ENCODE data around the gene TSC2. TPM values are rescaled to one million over a fixed set of nuclear protein-coding genes. Genes with fewer than 3 reads are reported as not detected.

The TSC2 gene
- polyA plus RNA-seq, 1 donor, result 85.9 TPM

DNA sequence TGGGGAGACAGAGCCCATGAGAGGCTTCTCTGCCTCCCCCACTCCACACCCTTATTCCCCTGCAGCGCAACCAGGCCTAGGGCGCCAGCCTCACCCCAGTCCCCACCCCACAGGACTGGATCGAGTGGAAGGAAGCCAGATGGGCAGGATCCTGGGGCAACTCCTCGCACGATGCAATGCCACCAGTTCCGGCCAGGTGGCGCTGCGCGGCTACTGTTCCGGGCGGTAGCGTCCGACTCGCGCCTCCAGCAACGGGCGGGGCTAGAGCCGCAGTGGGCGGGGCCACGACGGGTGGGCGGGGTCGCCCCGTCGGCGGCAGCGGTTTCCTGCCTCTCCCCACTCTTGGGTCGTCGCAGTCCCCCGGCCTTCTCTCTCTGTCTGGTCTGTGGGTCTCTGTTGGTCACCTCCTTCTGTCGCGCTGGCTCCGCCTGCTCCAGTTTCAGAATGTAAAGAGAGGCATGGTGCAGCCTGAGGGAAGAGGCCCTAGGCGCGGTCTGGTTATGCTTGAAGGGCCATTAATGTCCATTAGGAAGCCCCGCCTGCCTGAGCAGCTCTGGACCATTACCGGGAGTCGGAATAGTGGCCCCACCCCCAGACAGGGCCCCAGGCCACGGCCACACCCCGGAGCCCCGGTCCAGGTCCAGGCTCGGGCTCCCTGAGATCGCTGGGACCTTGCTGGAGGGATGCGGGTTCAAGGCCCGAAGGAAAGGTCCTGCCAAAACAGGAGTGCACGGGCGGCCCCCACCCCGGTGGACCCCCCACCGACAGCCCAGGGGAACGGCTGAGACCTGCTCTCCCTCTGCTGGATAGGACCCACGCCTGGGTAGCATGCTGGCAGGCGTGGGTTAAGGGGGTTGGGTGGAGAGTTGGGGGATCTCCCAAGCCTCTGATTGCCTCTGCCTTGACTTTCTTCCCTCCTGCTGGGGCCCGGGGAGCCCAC lies 24.4 kb upstream of the TSC2 start:
- no CpG with 5 or more reads among the region's 53 CpGs for WGBS (ENCODE audit: insufficient coverage, low lambda C conversion rate)
- peak; percentile 89 for DNase-seq
- peak overlapping the region; percentile 25 for H3K4me3 ChIP-seq (ENCODE audit: low read length)

DNA sequence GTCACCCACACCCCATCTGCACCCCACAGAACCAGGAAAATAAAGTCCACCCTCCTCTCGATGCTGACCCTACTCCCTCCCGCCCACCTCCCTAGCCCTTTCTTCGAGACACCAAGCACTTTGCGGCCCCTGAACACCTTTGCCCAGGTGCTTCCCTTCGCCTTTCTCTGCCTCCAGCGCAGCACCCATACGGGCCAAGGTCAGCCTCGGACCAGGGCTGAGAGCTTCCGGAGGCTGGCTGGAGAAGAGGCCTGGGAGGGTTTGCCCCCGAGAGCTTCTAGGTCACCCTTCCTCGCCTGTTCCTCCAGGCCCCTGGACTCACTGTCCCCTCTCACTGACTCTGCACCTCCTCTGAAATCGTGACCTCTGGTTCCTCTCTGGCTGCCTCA lies 23.8 kb upstream of the TSC2 start:
- WGBS (ENCODE audit: insufficient coverage, low lambda C conversion rate), result 80% methylated on average over 1 of the region's 12 CpGs
- peaks cover 4% of the 10 kb centered on the region for H3K9me3 ChIP-seq (ENCODE audit: control insufficient read depth, low read depth, low read length)
- peak overlapping the region; percentile 66 for H3K27ac ChIP-seq (ENCODE audit: low read length)
- no peak for DNase-seq
- H3K4me3 ChIP-seq (ENCODE audit: low read length), result no peak overlapping the region
- H3K36me3 ChIP-seq (ENCODE audit: control insufficient read depth, insufficient read depth, low read length), result no peaks in the 10 kb centered on the region
- peaks cover 45% of the 10 kb centered on the region for H3K27me3 ChIP-seq (ENCODE audit: control insufficient read depth, insufficient read depth, low read length)
- H3K4me1 ChIP-seq (ENCODE audit: control insufficient read depth, insufficient read depth, low read length), result peaks cover 34% of the 10 kb centered on the region

More for the DNA sequence above, 24.4 kb upstream of the TSC2 start:
- H3K4me1 ChIP-seq (ENCODE audit: control insufficient read depth, insufficient read depth, low read length), result peaks cover 34% of the 10 kb centered on the region
- H3K27me3 ChIP-seq (ENCODE audit: control insufficient read depth, insufficient read depth, low read length), result peaks cover 45% of the 10 kb centered on the region
- H3K27ac ChIP-seq (ENCODE audit: low read length), result peak overlapping the region; percentile 66
- H3K9me3 ChIP-seq (ENCODE audit: control insufficient read depth, low read depth, low read length), result peaks cover 4% of the 10 kb centered on the region
- no peaks in the 10 kb centered on the region for H3K36me3 ChIP-seq (ENCODE audit: control insufficient read depth, insufficient read depth, low read length)

DNA sequence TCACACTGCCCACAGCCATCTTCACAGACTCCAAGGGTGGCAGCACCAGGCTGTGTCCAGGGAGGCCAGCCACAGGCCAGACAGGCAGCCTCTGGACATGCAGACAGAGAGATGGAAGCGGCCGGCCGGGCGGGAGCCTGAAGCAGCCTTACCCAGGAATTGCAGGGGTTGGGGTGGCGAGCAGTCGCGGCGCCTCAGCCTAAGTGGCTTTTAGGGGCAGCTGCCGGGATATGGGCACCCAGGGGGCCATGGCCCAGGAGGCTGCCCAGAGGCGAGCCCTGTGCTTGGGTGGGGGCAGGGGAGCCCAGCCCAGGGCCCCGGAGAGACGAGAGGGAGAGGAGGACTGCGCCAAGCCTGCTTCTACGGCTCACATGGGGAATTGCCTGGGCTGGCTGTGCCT lies 22.5 kb upstream of the TSC2 start:
- Histone ChIP-seq H3K27me3 (ENCODE audit: control insufficient read depth, insufficient read depth, low read length) (peaks cover 35% of the 10 kb centered on the region), H3K27ac (ENCODE audit: low read length) (no peak overlapping the region), H3K4me3 (ENCODE audit: low read length) (no peak overlapping the region), H3K36me3 (ENCODE audit: control insufficient read depth, insufficient read depth, low read length) (peaks cover 4% of the 10 kb centered on the region), H3K4me1 (ENCODE audit: control insufficient read depth, insufficient read depth, low read length) (peaks cover 29% of the 10 kb centered on the region), H3K9me3 (ENCODE audit: control insufficient read depth, low read depth, low read length) (peaks cover under 1% of the 10 kb centered on the region)
- no peak for DNase-seq
- no CpG with 5 or more reads among the region's 14 CpGs for WGBS (ENCODE audit: insufficient coverage, low lambda C conversion rate)

DNA sequence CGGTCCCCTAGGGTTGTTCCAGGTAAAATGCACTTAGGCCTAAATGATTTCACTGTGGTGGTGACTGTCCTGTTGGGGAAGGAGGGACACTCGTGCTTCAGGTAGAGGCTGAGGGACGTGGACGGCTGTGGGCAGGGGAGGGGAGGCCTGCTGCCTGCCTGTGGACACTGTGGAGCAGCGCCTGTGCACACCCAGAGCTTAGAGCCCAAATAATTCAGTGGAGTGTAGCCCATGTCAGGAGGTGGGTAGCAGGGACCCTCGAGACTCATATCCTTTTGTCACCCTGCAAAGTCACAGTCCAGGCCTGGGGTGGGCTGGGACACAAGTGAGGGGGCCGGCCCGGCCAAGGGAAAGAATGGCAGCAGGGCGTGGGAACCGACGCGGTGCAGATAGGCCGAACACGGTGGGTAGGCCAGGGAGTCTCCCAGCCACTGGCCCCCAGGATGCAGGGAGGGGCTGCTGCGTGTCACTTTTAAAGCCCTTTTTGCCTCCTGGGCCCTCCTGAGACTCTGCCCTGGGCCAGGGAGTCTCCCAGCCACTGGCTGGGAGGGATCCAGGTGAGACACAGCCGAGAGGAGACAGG lies 21.8 kb upstream of the TSC2 start:
- WGBS (ENCODE audit: insufficient coverage, low lambda C conversion rate), result no CpG with 5 or more reads among the region's 16 CpGs
- no peak for DNase-seq
- Histone ChIP-seq H3K4me3 (ENCODE audit: low read length) (peak overlapping the region; percentile 30), H3K4me1 (ENCODE audit: control insufficient read depth, insufficient read depth, low read length) (peaks cover 22% of the 10 kb centered on the region), H3K9me3 (ENCODE audit: control insufficient read depth, low read depth, low read length) (no peaks in the 10 kb centered on the region), H3K27ac (ENCODE audit: low read length) (no peak overlapping the region), H3K27me3 (ENCODE audit: control insufficient read depth, insufficient read depth, low read length) (peaks cover 28% of the 10 kb centered on the region), H3K36me3 (ENCODE audit: control insufficient read depth, insufficient read depth, low read length) (peaks cover 4% of the 10 kb centered on the region)

DNA sequence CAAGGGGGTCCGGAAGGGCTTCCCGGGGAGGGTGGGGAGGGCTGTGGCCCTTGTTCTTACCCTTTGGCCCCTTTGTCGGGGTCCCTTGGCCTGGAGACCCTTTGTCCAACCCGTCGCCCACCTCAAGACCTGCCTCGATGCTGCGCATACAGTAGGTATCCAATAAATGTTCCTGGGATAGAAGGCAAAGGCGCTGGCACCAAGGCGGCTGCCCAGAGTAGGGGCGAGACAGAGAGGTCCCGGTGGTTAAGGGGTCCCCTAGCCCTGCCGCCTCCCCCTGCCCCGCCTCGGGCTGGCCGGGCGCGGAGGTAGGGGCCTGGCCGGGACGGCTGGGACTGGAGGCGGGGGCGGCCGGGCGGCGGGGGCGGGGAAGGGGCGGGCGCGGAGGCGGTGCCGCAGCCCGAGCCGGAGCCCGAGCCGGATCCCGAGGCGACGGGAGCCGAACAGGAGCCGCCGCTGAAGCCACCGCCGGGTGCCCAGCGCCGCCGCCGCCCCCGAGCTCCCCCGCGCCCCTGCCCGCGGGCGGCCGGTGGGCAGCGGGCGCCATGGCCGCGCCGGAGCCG lies 21.2 kb upstream of the TSC2 start, which contains the start of gene NHERF2:
NHERF2 (plus strand) TSS at position 442 of the 563 bp plus-strand sequence; CDS start at position 546, 104 bp downstream.
- H3K4me3 ChIP-seq (ENCODE audit: low read length), result peak within 1 kb of the TSS; percentile 42
- H3K27me3 ChIP-seq (ENCODE audit: control insufficient read depth, insufficient read depth, low read length), result peaks cover 23% of the 10 kb centered on the region
- no CpG with 5 or more reads among the region's 59 CpGs for WGBS (ENCODE audit: insufficient coverage, low lambda C conversion rate)
- peaks cover 22% of the 10 kb centered on the region for H3K4me1 ChIP-seq (ENCODE audit: control insufficient read depth, insufficient read depth, low read length)
- H3K27ac ChIP-seq (ENCODE audit: low read length), result no peak within 1 kb of the TSS
- no peak for DNase-seq
- peaks cover 6% of the 10 kb centered on the region for H3K36me3 ChIP-seq (ENCODE audit: control insufficient read depth, insufficient read depth, low read length)
- no peaks in the 10 kb centered on the region for H3K9me3 ChIP-seq (ENCODE audit: control insufficient read depth, low read depth, low read length)

DNA sequence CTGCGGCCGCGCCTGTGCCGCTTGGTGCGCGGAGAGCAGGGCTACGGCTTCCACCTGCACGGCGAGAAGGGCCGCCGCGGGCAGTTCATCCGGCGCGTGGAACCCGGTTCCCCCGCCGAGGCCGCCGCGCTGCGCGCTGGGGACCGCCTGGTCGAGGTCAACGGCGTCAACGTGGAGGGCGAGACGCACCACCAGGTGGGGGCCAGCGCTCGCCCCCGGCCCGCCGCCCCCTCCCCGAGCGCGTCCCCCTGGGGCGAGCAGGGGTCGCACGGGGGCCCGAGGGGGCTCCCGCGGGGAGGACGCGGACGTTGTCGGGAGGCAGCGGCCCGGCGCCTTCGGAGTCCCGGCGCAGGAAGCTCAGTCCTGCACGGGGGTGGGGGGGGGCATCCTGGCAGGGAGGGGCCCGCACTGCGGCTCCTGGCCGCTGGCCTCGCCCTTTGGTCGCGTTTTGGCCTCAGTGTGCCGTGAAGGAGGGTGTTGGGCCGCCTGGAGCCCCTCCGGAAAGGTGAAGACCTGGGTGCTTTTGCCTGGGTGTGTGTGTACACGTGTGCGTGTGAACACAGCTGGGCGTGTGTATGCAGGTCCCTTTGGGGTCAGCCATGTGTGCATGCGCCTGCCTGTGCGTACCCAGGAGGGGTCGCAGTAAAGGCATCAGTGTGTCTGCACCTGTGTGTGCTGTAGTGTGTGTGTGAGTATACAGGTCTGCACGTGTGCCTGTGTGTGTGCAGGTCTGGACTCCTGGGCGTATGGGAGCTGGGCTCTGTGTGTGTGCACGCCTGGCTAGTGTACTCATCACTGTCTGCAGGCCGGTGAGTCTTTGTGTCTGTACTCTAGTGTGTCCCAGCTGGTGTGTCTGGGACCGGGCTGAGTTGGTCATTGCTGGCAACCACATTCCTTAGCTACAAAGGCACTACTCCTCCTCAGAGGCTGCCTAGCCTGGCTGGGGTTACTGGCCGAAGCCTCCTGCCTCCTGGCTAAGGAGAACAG lies 20.5 kb upstream of the TSC2 start:
- 0% methylated on average over 1 of the region's 76 CpGs for WGBS (ENCODE audit: insufficient coverage, low lambda C conversion rate)
- Histone ChIP-seq H3K36me3 (ENCODE audit: control insufficient read depth, insufficient read depth, low read length) (peaks cover 9% of the 10 kb centered on the region), H3K27me3 (ENCODE audit: control insufficient read depth, insufficient read depth, low read length) (peaks cover 21% of the 10 kb centered on the region), H3K9me3 (ENCODE audit: control insufficient read depth, low read depth, low read length) (no peaks in the 10 kb centered on the region), H3K4me1 (ENCODE audit: control insufficient read depth, insufficient read depth, low read length) (peaks cover 22% of the 10 kb centered on the region), H3K4me3 (ENCODE audit: low read length) (peak overlapping the region; percentile 42), H3K27ac (ENCODE audit: low read length) (no peak overlapping the region)
- DNase-seq, result no peak

DNA sequence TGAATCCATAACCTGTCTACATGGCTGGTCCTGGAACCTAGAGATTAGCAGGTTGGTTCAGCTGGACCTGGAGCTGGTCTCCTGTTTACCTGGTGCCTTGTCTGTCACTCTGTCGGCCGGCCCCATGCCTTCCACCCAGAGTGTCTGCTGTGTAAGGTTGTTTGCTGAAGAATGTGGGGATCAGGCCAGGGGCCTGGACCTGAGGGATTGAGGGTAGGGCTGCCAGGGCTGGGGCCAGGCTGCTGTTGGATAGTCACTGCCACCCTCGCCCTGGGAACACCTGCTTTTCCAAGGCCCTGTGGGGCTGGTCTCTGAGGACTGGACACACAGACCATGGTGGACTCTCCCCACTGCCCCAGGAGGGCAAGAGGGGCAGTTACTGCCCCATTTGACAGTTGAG lies 19.6 kb upstream of the TSC2 start:
- no peak overlapping the region for H3K27ac ChIP-seq (ENCODE audit: low read length)
- H3K36me3 ChIP-seq (ENCODE audit: control insufficient read depth, insufficient read depth, low read length), result peaks cover 9% of the 10 kb centered on the region
- peaks cover 21% of the 10 kb centered on the region for H3K27me3 ChIP-seq (ENCODE audit: control insufficient read depth, insufficient read depth, low read length)
- no peak for DNase-seq
- peak overlapping the region; percentile 42 for H3K4me3 ChIP-seq (ENCODE audit: low read length)
- H3K4me1 ChIP-seq (ENCODE audit: control insufficient read depth, insufficient read depth, low read length), result peaks cover 20% of the 10 kb centered on the region
- no peaks in the 10 kb centered on the region for H3K9me3 ChIP-seq (ENCODE audit: control insufficient read depth, low read depth, low read length)
- no CpG with 5 or more reads among the region's 3 CpGs for WGBS (ENCODE audit: insufficient coverage, low lambda C conversion rate)

DNA sequence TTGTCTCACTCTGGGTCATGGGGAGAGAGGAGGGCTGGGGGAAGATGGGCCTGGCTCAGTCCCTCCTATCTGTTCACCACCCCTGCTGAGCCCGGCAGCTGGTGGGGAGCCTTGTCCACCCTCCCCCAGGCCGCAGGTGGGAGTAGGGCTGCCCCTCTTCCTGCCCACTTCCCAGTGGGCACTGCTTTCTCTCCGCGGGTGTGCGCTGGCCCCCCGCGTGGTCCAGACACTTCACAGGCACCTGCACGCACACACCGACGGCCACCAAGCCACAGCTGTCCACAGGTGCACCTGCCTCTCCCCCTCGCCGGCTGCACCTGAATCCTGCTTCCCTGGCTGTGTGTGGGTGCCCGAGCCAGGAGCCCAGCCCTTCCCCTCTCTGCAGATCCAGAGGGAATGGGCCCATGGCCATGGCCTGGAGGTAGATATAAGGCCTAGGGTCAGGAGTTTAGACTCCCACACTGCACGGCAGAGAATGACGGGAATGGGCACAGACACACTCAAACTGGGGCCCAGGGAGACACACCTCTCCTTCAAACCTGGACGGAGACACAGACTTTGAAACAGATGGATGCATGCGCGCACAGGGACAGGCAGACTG lies 19.1 kb upstream of the TSC2 start:
- Histone ChIP-seq H3K4me3 (ENCODE audit: low read length) (no peak overlapping the region), H3K27ac (ENCODE audit: low read length) (no peak overlapping the region)
- no peak for DNase-seq

DNA sequence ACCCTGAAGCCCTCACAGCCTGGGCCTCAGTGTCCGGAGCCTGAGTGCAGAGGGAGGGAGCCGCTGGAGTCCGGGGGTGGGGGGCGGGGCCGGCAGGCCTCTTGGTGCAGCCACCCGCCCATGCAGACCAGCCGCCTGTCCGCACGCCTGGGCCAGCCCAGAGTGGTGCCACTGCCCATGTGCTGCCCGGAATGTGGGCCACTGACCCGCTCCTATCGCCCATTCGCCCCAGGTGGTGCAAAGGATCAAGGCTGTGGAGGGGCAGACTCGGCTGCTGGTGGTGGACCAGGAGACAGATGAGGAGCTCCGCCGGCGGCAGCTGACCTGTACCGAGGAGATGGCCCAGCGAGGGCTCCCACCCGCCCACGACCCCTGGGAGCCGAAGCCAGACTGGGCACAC lies 18.4 kb upstream of the TSC2 start:
- no CpG with 5 or more reads among the region's 22 CpGs for WGBS (ENCODE audit: insufficient coverage, low lambda C conversion rate)
- H3K4me1 ChIP-seq (ENCODE audit: control insufficient read depth, insufficient read depth, low read length), result peaks cover 16% of the 10 kb centered on the region
- H3K9me3 ChIP-seq (ENCODE audit: control insufficient read depth, low read depth, low read length), result peaks cover 3% of the 10 kb centered on the region
- peaks cover 9% of the 10 kb centered on the region for H3K36me3 ChIP-seq (ENCODE audit: control insufficient read depth, insufficient read depth, low read length)
- H3K27ac ChIP-seq (ENCODE audit: low read length), result no peak overlapping the region
- DNase-seq, result no peak
- no peak overlapping the region for H3K4me3 ChIP-seq (ENCODE audit: low read length)
- peaks cover 21% of the 10 kb centered on the region for H3K27me3 ChIP-seq (ENCODE audit: control insufficient read depth, insufficient read depth, low read length)

More for the DNA sequence above, 19.1 kb upstream of the TSC2 start:
- Histone ChIP-seq H3K4me1 (ENCODE audit: control insufficient read depth, insufficient read depth, low read length) (peaks cover 19% of the 10 kb centered on the region), H3K9me3 (ENCODE audit: control insufficient read depth, low read depth, low read length) (no peaks in the 10 kb centered on the region), H3K27me3 (ENCODE audit: control insufficient read depth, insufficient read depth, low read length) (peaks cover 21% of the 10 kb centered on the region), H3K36me3 (ENCODE audit: control insufficient read depth, insufficient read depth, low read length) (peaks cover 9% of the 10 kb centered on the region)
- no CpG with 5 or more reads among the region's 18 CpGs for WGBS (ENCODE audit: insufficient coverage, low lambda C conversion rate)

Measured in large intestine (tissue), 3 donors.